ENCODE results near the gene DLG5. TPM values are rescaled to one million over a fixed set of nuclear protein-coding genes. Genes with fewer than 3 reads are reported as not detected.
A peak's percentile ranks its signal among the peaks of the same experiment; 100 is the strongest.

DLG5 gene

GRCh38 chr10:77746047-77746707, 180.4 kb downstream of the DLG5 start:
- no peaks in the 10 kb centered on the region for H3K27me3 ChIP-seq (ENCODE audit: control insufficient read depth, insufficient read depth, low read length)
- peaks cover 20% of the 10 kb centered on the region for H3K4me1 ChIP-seq (ENCODE audit: control insufficient read depth, insufficient read depth, low read length)
- no peak overlapping the region for H3K9ac ChIP-seq (ENCODE audit: low read depth, low read length)
- H3K9me3 ChIP-seq (replicated peaks; ENCODE audit: low read length) = no peaks in the 10 kb centered on the region
- peak overlapping the region; percentile 6 for H3K4me2 ChIP-seq (ENCODE audit: low read length)
- no peak overlapping the region for H3K4me3 ChIP-seq (ENCODE audit: low read length)
- H3K36me3 ChIP-seq (ENCODE audit: insufficient read depth, low read length) = no peaks in the 10 kb centered on the region

GRCh38 chr10:77744245-77744644, 182.3 kb downstream of the DLG5 start:
- no peaks in the 10 kb centered on the region for H3K36me3 ChIP-seq (ENCODE audit: insufficient read depth, low read length)
- no peaks in the 10 kb centered on the region for H3K9me3 ChIP-seq (replicated peaks; ENCODE audit: low read length)
- no peak overlapping the region for H3K4me3 ChIP-seq (ENCODE audit: low read length)
- no peak overlapping the region for H3K4me2 ChIP-seq (ENCODE audit: low read length)
- no peaks in the 10 kb centered on the region for H3K27me3 ChIP-seq (ENCODE audit: control insufficient read depth, insufficient read depth, low read length)
- H3K9ac ChIP-seq (ENCODE audit: low read depth, low read length) = no peak overlapping the region
- H3K4me1 ChIP-seq (ENCODE audit: control insufficient read depth, insufficient read depth, low read length) = peaks cover 22% of the 10 kb centered on the region

GRCh38 chr10:77742172-77742571, 184.4 kb downstream of the DLG5 start:
- Histone ChIP-seq H3K9me3 (replicated peaks; ENCODE audit: low read length) (no peaks in the 10 kb centered on the region), H3K36me3 (ENCODE audit: insufficient read depth, low read length) (no peaks in the 10 kb centered on the region), H3K4me3 (ENCODE audit: low read length) (no peak overlapping the region), H3K4me1 (ENCODE audit: control insufficient read depth, insufficient read depth, low read length) (peaks cover 39% of the 10 kb centered on the region), H3K27me3 (ENCODE audit: control insufficient read depth, insufficient read depth, low read length) (no peaks in the 10 kb centered on the region), H3K9ac (ENCODE audit: low read depth, low read length) (no peak overlapping the region), H3K4me2 (ENCODE audit: low read length) (no peak overlapping the region)

- Histone ChIP-seq H3K4me1 (ENCODE audit: control insufficient read depth, insufficient read depth, low read length) (peaks cover 40% of the 10 kb centered on the region), H3K27me3 (ENCODE audit: control insufficient read depth, insufficient read depth, low read length) (no peaks in the 10 kb centered on the region), H3K4me2 (ENCODE audit: low read length) (no peak overlapping the region), H3K4me3 (ENCODE audit: low read length) (no peak overlapping the region), H3K36me3 (ENCODE audit: insufficient read depth, low read length) (no peaks in the 10 kb centered on the region), H3K9ac (ENCODE audit: low read depth, low read length) (no peak overlapping the region), H3K9me3 (replicated peaks; ENCODE audit: low read length) (no peaks in the 10 kb centered on the region)
Observed at GRCh38 chr10:77741746-77742145, 184.8 kb downstream of the DLG5 start.

Small RNA genes lying within 50 kb of the gene (small RNA-seq; reads per million reads assigned to genes)
- gene RF00017 (not detected), gene RN7SL284P (not detected), gene RNU6-1266P (not detected)

Measured in skeletal muscle satellite cell (primary cell).